Left renal cortex interstitium (tissue), 4 donors: Measurements from ENCODE around the gene RABGAP1L. TPM values are rescaled to one million over a fixed set of nuclear protein-coding genes. Genes with fewer than 3 reads are reported as not detected.
"Not testable (repeated sequence)": the region's sequence is repeated elsewhere in the genome, so short reads cannot be mapped to it uniquely, and the experiment has no call there.

Source experiments
- DNase-seq, 4 donors: peaks; one replicate each; pipeline ENCODE4 v3.0.0-alpha.2; 2013; ENCODE audit warnings: low read depth in 4 of 4, low spot score in 2 of 4, missing footprints in 1 of 4
- polyA plus RNA-seq, 4 donors: library from polyadenylated mRNA; unstranded; fragments of 120-200 nt; gene quantifications; one replicate each; pipeline ENCODE4 v1.2.1, GENCODE V29; 2013; ENCODE audit not compliant: insufficient read length in 4 of 4

RABGAP1L gene
- polyA plus RNA-seq, 4 donors: 21.9 to 32.2 (median 26.4) TPM

GRCh38 chr1:174534789-174535188, 375.5 kb downstream of the RABGAP1L start:
- no peak for DNase-seq

GRCh38 chr1:174535207-174535606, 375.9 kb downstream of the RABGAP1L start:
- no peak for DNase-seq

- not testable (repeated sequence) for DNase-seq
These were observed 384.1 kb downstream of the RABGAP1L start for GRCh38 chr1:174543421-174543820.

GRCh38 chr1:174550296-174550695, 391.0 kb downstream of the RABGAP1L start:
- no peak for DNase-seq

- DNase-seq: no peak
These were observed 397.1 kb downstream of the RABGAP1L start for GRCh38 chr1:174556392-174556791.

- no peak for DNase-seq
These were observed 409.2 kb downstream of the RABGAP1L start for GRCh38 chr1:174568551-174568950.

- no peak for DNase-seq
These were observed 409.9 kb downstream of the RABGAP1L start for GRCh38 chr1:174569240-174569639.

- DNase-seq: no peak
These were observed 413.5 kb downstream of the RABGAP1L start for GRCh38 chr1:174572771-174573170.

GRCh38 chr1:174576120-174576519, 416.8 kb downstream of the RABGAP1L start:
- DNase-seq: not testable (repeated sequence)

- no peak for DNase-seq
These were observed 418.4 kb downstream of the RABGAP1L start for GRCh38 chr1:174577681-174578080.

GRCh38 chr1:174580801-174581200, 421.5 kb downstream of the RABGAP1L start:
- DNase-seq: no peak

GRCh38 chr1:174583316-174583715, 424.0 kb downstream of the RABGAP1L start:
- DNase-seq: no peak

GRCh38 chr1:174584071-174584470, 424.8 kb downstream of the RABGAP1L start:
- DNase-seq: no peak

- not testable (repeated sequence) for DNase-seq
These were observed 429.3 kb downstream of the RABGAP1L start for GRCh38 chr1:174588618-174589017.

- DNase-seq: no peak
These were observed 445.9 kb downstream of the RABGAP1L start for GRCh38 chr1:174605198-174605597.

GRCh38 chr1:174606471-174606870, 447.2 kb downstream of the RABGAP1L start:
- no peak for DNase-seq

GRCh38 chr1:174617905-174618304, 458.6 kb downstream of the RABGAP1L start:
- DNase-seq: not testable (repeated sequence)

GRCh38 chr1:174623324-174624035, 464.2 kb downstream of the RABGAP1L start:
- DNase-seq: no peak

- DNase-seq: no peak
These were observed 467.0 kb downstream of the RABGAP1L start for GRCh38 chr1:174626031-174627025.

- no peak for DNase-seq
These were observed 478.2 kb downstream of the RABGAP1L start for GRCh38 chr1:174637487-174637886.

- no peak for DNase-seq
These were observed 480.1 kb downstream of the RABGAP1L start for GRCh38 chr1:174639461-174639860.
